Measurements from ENCODE around the gene PRSS33. TPM values are rescaled to one million over a fixed set of nuclear protein-coding genes. Genes with fewer than 3 reads are reported as not detected.

Gene PRSS33
- polyA plus RNA-seq, 2 of the 4 experiments (the other 2 are of a cell fraction) = 0.04 TPM; not detected in 1

DNA sequence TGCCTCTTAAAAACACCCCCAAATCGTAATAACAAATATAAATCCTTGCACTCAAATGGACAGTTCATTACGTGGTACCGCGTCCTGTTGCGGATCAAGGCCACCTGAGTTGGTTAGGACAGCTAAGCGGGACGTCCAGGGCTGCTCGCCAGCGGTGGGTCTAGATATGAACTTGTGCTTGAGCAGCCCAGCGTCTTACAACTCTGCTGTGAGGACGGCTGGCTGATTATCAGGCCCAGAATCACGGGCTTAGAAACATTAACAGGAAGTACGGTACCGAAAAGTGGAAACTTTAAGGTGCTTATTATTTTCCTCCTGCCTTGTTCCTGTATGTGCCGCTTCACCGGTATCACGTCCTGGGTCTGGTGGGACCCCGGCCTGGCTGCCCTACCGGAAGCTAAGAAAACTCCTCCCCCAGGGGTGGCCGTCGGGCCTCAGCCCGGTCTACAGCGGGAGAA, 35.8 kb downstream of the PRSS33 start:
- Histone ChIP-seq H3K4me2 (peak overlapping the region; percentile 94), H3K9me3 (peaks cover 5% of the 10 kb centered on the region; the same call in 1 of the 3 replicates), H3K4me3 (peak overlapping the region; percentile 75), H3K27ac (peak overlapping the region; percentile 98 to 100), H3K4me1 (peaks cover 33% of the 10 kb centered on the region)
- DNase-seq (ENCODE audit: low read depth in 1 of 2, low spot score in 1 of 2) = peak in 1 of 2 experiments; percentile 82
- ATAC-seq = no peak; a peak in 1 of 6 replicates
- FAIRE-seq = no peak
- 66% methylated on average over 22 of the region's 23 CpGs for WGBS (ENCODE audit: missing lambda C conversion rate)
- ChIA-PET POLR2A (interaction anchor here (1.6 to 1.7 kb wide), 3 partner anchors 10 to 117 kb away, joined by 4 to 13 read pairs (median 5); no protein-coding TSS in a partner anchor), CTCF (interaction anchor here (0.6 to 1.2 kb wide), 3 partner anchors 15 to 117 kb away, joined by 3 to 5 read pairs (median 3); no protein-coding TSS in a partner anchor)
- 0 out of 2 replicates have a peak, but pooled peaks have one; percentile 65 for TF ChIP-seq HOXA7 (CRISPR knock-in tag; IDR thresholded peaks at IDR 0.05)
- no peak; the same call in 1 of the 2 replicates for TF ChIP-seq EHF (CRISPR knock-in tag; IDR thresholded peaks at IDR 0.05)
- no peak for TF ChIP-seq MAZ (IDR thresholded peaks at IDR 0.05; ENCODE audit: borderline replicate concordance, low read depth, low read length)
- TF ChIP-seq CBX2 (IDR thresholded peaks at IDR 0.05; ENCODE audit: borderline replicate concordance, low read depth) = no peak
- no peak for TF ChIP-seq RAD21 (conservative IDR thresholded peaks at IDR 0.05 in 1 of 2, IDR thresholded peaks at IDR 0.05 in 1 of 2)
- no peak for TF ChIP-seq FOXS1 (CRISPR knock-in tag; IDR thresholded peaks at IDR 0.05)
- no peak for TF ChIP-seq FOSB (CRISPR knock-in tag; IDR thresholded peaks at IDR 0.05)
- no peak for TF ChIP-seq EHMT2 (IDR thresholded peaks at IDR 0.05; ENCODE audit: low read depth)

DNA sequence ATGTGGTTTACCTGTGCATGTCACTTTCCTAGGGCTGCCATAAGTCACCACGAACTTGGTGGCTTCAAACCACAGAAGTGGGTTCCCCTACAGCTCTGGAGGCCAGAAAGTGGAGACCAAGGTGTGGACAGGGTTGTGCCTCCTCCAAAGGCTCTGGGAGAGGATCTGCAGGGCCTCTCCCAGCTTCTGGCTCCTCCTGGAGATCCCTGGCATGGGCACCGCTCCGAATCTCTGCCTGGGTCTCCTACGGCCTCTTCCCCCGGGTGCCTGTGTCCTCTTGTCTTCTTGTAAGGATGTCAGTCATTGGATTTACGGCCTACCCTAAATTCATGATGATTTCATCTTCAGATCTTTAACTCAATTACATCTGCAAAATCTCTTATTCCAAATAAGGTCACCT, 37.4 kb downstream of the PRSS33 start:
- peaks cover 5% of the 10 kb centered on the region; the same call in 1 of the 3 replicates for H3K9me3 ChIP-seq
- FAIRE-seq (no peak), ATAC-seq (no peak), DNase-seq (ENCODE audit: low read depth in 1 of 2, low spot score in 1 of 2) (no peak)
- TF ChIP-seq, protein P1, sequence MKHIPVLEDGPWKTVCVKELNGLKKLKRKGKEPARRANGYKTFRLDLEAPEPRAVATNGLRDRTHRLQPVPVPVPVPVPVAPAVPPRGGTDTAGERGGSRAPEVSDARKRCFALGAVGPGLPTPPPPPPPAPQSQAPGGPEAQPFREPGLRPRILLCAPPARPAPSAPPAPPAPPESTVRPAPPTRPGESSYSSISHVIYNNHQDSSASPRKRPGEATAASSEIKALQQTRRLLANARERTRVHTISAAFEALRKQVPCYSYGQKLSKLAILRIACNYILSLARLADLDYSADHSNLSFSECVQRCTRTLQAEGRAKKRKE (CRISPR knock-in tag; IDR thresholded peaks at IDR 0.05; ENCODE audit: low read depth) = no peak
- TF ChIP-seq HOXB5 (CRISPR knock-in tag; IDR thresholded peaks at IDR 0.05) = no peak
- 91% methylated on average over 6 of the region's 6 CpGs for WGBS (ENCODE audit: missing lambda C conversion rate)
- POLR2A ChIA-PET = no interaction called here
- H3K4me3 ChIP-seq = no peak overlapping the region
- peaks cover 20% of the 10 kb centered on the region for H3K4me1 ChIP-seq
- CTCF ChIA-PET = interaction anchor here (2.9 kb wide), 1 partner anchor 11 kb away, joined by 12 read pairs; no protein-coding TSS in a partner anchor
- no peak overlapping the region for H3K27ac ChIP-seq
- H3K4me2 ChIP-seq = no peak overlapping the region

DNA sequence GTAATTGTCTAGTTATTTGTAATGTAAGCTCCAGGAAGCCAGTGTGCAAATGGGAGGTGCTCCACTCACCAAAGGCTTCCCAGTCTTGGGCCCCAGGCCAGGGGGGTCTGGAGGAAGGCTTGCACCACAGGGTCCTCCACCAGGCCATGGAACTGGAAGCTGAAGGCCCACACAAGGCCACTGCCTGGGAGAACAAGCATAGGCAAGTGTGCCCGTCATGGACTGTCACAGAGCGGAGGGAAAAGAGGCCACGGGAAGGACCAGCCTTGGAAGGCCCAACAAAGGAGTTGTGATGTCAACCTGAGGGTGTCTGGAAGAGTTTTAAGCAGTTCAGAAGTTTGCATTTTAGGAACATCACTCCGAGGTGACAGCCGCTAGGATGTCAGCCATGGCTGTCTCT, 37.9 kb downstream of the PRSS33 start:
- Histone ChIP-seq H3K9me3 (peaks cover 5% of the 10 kb centered on the region; the same call in 1 of the 3 replicates), H3K27ac (no peak overlapping the region), H3K4me2 (no peak overlapping the region), H3K4me1 (peaks cover 15% of the 10 kb centered on the region), H3K4me3 (no peak overlapping the region)
- TF ChIP-seq EP300 (IDR thresholded peaks at IDR 0.05) (no peak), ZSCAN20 (CRISPR knock-in tag; IDR thresholded peaks at IDR 0.05) (no peak), GATA3 (IDR thresholded peaks at IDR 0.05; ENCODE audit: borderline replicate concordance) (no peak), EHMT2 (IDR thresholded peaks at IDR 0.05; ENCODE audit: low read depth) (no peak)
- TF ChIP-seq, protein P2, sequence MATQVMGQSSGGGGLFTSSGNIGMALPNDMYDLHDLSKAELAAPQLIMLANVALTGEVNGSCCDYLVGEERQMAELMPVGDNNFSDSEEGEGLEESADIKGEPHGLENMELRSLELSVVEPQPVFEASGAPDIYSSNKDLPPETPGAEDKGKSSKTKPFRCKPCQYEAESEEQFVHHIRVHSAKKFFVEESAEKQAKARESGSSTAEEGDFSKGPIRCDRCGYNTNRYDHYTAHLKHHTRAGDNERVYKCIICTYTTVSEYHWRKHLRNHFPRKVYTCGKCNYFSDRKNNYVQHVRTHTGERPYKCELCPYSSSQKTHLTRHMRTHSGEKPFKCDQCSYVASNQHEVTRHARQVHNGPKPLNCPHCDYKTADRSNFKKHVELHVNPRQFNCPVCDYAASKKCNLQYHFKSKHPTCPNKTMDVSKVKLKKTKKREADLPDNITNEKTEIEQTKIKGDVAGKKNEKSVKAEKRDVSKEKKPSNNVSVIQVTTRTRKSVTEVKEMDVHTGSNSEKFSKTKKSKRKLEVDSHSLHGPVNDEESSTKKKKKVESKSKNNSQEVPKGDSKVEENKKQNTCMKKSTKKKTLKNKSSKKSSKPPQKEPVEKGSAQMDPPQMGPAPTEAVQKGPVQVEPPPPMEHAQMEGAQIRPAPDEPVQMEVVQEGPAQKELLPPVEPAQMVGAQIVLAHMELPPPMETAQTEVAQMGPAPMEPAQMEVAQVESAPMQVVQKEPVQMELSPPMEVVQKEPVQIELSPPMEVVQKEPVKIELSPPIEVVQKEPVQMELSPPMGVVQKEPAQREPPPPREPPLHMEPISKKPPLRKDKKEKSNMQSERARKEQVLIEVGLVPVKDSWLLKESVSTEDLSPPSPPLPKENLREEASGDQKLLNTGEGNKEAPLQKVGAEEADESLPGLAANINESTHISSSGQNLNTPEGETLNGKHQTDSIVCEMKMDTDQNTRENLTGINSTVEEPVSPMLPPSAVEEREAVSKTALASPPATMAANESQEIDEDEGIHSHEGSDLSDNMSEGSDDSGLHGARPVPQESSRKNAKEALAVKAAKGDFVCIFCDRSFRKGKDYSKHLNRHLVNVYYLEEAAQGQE (IDR thresholded peaks at IDR 0.05) = no peak
- TF ChIP-seq, protein P3, sequence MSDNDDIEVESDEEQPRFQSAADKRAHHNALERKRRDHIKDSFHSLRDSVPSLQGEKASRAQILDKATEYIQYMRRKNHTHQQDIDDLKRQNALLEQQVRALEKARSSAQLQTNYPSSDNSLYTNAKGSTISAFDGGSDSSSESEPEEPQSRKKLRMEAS (IDR thresholded peaks at IDR 0.05) = no peak
- no peak for ATAC-seq
- ChIA-PET POLR2A (no interaction called here), CTCF (interaction anchor here (2.9 kb wide), 1 partner anchor 10 kb away, joined by 12 read pairs; no protein-coding TSS in a partner anchor)
- no peak for DNase-seq (ENCODE audit: low read depth in 1 of 2, low spot score in 1 of 2)
- FAIRE-seq = no peak
- 97% methylated on average over 5 of the region's 5 CpGs for WGBS (ENCODE audit: missing lambda C conversion rate)
